SU-DHL-6 (cell line): ENCODE measurements around the gene NTSR1.

ENCODE experiments used
- H2AFZ ChIP-seq: fragments of 200-600 bp; sonication (generic); 2 replicates; pipeline ENCODE4 v1.6.1; 2014; ENCODE audit warnings: low read depth, mild to moderate bottlenecking, moderate library complexity, mixed read lengths, antibody characterized with exemption, low read length; ENCODE audit not compliant: severe bottlenecking
- H3F3A ChIP-seq: fragments of 200-600 bp; shearing (Covaris generic); 2 replicates; pipeline ENCODE4 v1.6.0; 2016; ENCODE audit warnings: antibody characterized with exemption, mild to moderate bottlenecking; ENCODE audit not compliant: insufficient read depth
- H3K27ac ChIP-seq: fragments of 200-600 bp; sonication (generic); 2 replicates; pipeline ENCODE4 v1.5.1; 2016; ENCODE audit warnings: low read depth, mild to moderate bottlenecking, low read length, moderate library complexity, mixed read lengths
- H3K27me3 ChIP-seq: fragments of 200-600 bp; sonication (generic), shearing (Covaris generic); 2 replicates; pipeline ENCODE4 v1.6.0; 2014; ENCODE audit warnings: mild to moderate bottlenecking, low read length
- H3K36me3 ChIP-seq: fragments of 200-600 bp; sonication (generic); 2 replicates; pipeline ENCODE4 v1.6.1; 2014; ENCODE audit warnings: mild to moderate bottlenecking, low read length, mixed read lengths
- H3K4me2 ChIP-seq: fragments of 300-600, 200-600 bp; shearing (Covaris generic), sonication (generic); 2 replicates; pipeline ENCODE4 v1.6.0; 2014; ENCODE audit warnings: low read length, low read depth, mild to moderate bottlenecking; ENCODE audit not compliant: poor library complexity, severe bottlenecking
- H3K4me3 ChIP-seq: fragments of 200-600 bp; sonication (generic); 2 replicates; pipeline ENCODE4 v1.5.1; 2014; ENCODE audit warnings: antibody characterized with exemption, low read length, mild to moderate bottlenecking, mixed read lengths; ENCODE audit not compliant: insufficient read depth, poor library complexity, severe bottlenecking
- H3K79me2 ChIP-seq: fragments of 200-600 bp; sonication (generic); 2 replicates; pipeline ENCODE4 v1.6.1; 2014; ENCODE audit warnings: mild to moderate bottlenecking, low read length, moderate library complexity; ENCODE audit not compliant: insufficient read depth
- H3K9ac ChIP-seq: fragments of 200-600 bp; sonication (generic); 2 replicates; pipeline ENCODE4 v1.7.0; 2014; ENCODE audit warnings: mild to moderate bottlenecking, low read length
- H3K9me2 ChIP-seq: fragments of 200-600 bp; sonication (generic); replicated peaks from 2 replicates; pipeline ENCODE4 v1.6.1; 2014; ENCODE audit warnings: low read length; ENCODE audit not compliant: insufficient read depth
- H3K9me3 ChIP-seq: fragments of 200-600 bp; sonication (generic); 2 replicates; pipeline ENCODE4 v1.6.1; 2014; ENCODE audit warnings: low read length, mixed read lengths; ENCODE audit not compliant: insufficient read depth
- H4K20me1 ChIP-seq: fragments of 200-600 bp; sonication (generic); 2 replicates; pipeline ENCODE4 v1.6.1; 2014; ENCODE audit warnings: low read depth, mild to moderate bottlenecking, antibody characterized with exemption, low read length, moderate library complexity, mixed read lengths
- EZH2phosphoT487 ChIP-seq: fragments of 200-600 bp; sonication (generic), shearing (Covaris generic); conservative IDR thresholded peaks from 2 replicates; pipeline ENCODE4 v1.6.1; 2018; ENCODE audit warnings: mild to moderate bottlenecking, antibody characterized with exemption, low read length, moderate library complexity, mixed read lengths
- TF ChIP-seq, protein P1 (sequence below): fragments of 200-600 bp; sonication (generic); IDR thresholded peaks from one replicate; pipeline ENCODE4 v1.5.1; 2017; ENCODE audit warnings: antibody characterized with exemption, mild to moderate bottlenecking, low read length, moderate library complexity; ENCODE audit not compliant: insufficient read depth, poor library complexity, severe bottlenecking

NTSR1 gene

DNA sequence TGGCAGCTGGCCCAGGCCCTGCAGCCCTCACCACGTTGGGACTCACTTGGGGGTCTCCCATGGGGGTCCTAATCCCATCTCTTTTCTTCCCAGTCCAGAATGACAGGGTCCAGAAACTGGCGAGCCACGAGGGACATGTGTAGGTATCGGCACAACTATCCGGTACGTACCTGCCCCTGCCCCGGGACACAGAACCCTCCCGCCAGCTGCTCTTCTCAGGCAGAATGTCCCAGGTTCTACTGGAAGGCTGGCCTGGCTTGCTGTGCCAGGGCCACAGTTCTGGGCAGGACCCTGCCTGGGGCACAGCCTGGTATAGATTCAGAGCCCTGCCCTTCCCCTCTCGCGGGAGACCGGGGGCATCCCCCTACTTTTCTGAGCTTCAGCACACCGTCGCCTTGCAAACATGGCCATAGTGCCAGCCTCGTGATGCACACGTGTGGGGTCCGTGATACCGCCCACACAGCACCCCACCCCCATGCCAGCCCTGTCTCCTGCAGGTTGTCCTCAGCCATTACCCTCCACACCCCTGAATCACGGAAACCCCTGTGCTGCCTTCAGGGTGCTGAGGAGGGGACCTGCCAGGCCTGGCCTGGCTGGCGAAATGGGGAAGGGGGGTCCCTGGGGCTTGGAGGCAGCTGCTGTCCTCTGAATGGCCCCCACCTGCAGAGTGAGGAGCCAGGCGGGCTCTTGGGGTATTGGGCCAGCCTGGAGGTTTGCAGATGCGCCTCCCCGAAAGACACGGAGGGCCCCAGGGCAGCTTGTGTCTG is 99.0 kb downstream of the NTSR1 start:
- Histone ChIP-seq H4K20me1 (no peaks in the 10 kb centered on the region; the same call in 1 of the 2 replicates), H3K4me3 (no peak overlapping the region), H3K27ac (no peak overlapping the region), H3K36me3 (no peaks in the 10 kb centered on the region), H3K9me2 (no peaks in the 10 kb centered on the region), H3K79me2 (peaks cover 9% of the 10 kb centered on the region), H3K9me3 (no peaks in the 10 kb centered on the region), H3K27me3 (no peaks in the 10 kb centered on the region), H3F3A (peaks cover 10% of the 10 kb centered on the region), H3K9ac (no peak overlapping the region), H3K4me2 (no peak overlapping the region), H2AFZ (no peak overlapping the region)
- no peak for TF ChIP-seq EZH2phosphoT487
- TF ChIP-seq, protein P1, sequence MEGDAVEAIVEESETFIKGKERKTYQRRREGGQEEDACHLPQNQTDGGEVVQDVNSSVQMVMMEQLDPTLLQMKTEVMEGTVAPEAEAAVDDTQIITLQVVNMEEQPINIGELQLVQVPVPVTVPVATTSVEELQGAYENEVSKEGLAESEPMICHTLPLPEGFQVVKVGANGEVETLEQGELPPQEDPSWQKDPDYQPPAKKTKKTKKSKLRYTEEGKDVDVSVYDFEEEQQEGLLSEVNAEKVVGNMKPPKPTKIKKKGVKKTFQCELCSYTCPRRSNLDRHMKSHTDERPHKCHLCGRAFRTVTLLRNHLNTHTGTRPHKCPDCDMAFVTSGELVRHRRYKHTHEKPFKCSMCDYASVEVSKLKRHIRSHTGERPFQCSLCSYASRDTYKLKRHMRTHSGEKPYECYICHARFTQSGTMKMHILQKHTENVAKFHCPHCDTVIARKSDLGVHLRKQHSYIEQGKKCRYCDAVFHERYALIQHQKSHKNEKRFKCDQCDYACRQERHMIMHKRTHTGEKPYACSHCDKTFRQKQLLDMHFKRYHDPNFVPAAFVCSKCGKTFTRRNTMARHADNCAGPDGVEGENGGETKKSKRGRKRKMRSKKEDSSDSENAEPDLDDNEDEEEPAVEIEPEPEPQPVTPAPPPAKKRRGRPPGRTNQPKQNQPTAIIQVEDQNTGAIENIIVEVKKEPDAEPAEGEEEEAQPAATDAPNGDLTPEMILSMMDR: no peak

DNA sequence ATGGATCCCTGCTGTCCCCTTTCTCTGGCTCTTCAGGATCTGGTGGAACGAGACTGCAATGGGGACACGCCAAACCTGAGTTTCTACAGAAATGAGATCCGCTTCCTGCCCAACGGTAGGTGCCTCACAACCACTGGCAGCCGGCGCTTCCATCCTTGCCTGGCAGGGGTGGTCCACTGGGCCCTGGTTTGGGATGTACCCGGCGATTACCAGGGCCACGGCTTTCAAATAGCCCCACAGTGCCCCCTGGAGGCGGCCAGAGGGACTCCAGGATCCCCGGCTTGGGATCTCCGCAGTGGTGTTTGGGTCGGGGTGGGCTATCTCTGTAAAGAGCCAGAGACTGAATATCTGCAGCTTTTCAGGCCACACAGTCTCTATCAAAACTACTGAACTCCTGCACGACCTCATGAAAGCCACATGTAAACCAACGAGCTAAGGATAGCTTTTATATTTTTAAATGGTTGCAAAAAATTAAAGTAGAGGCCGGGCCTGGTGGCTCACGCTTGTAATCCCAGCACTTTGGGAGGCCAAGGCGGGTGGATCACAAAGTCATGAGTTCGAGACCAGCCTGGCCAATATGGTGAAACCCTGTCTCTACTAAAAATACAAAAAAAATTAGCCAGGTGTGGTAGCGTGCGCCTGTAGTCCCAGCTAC is 99.7 kb downstream of the NTSR1 start:
- Histone ChIP-seq H3K9me3 (no peaks in the 10 kb centered on the region), H3K79me2 (peaks cover 9% of the 10 kb centered on the region), H3K9ac (no peak overlapping the region), H2AFZ (no peak overlapping the region), H3K36me3 (no peaks in the 10 kb centered on the region), H3K9me2 (no peaks in the 10 kb centered on the region), H3K27me3 (no peaks in the 10 kb centered on the region), H3K4me3 (no peak overlapping the region), H4K20me1 (no peaks in the 10 kb centered on the region; the same call in 1 of the 2 replicates), H3K27ac (no peak overlapping the region), H3K4me2 (no peak overlapping the region), H3F3A (peaks cover 10% of the 10 kb centered on the region)
- TF ChIP-seq, protein P1: peak; percentile 89
- no peak for TF ChIP-seq EZH2phosphoT487

DNA sequence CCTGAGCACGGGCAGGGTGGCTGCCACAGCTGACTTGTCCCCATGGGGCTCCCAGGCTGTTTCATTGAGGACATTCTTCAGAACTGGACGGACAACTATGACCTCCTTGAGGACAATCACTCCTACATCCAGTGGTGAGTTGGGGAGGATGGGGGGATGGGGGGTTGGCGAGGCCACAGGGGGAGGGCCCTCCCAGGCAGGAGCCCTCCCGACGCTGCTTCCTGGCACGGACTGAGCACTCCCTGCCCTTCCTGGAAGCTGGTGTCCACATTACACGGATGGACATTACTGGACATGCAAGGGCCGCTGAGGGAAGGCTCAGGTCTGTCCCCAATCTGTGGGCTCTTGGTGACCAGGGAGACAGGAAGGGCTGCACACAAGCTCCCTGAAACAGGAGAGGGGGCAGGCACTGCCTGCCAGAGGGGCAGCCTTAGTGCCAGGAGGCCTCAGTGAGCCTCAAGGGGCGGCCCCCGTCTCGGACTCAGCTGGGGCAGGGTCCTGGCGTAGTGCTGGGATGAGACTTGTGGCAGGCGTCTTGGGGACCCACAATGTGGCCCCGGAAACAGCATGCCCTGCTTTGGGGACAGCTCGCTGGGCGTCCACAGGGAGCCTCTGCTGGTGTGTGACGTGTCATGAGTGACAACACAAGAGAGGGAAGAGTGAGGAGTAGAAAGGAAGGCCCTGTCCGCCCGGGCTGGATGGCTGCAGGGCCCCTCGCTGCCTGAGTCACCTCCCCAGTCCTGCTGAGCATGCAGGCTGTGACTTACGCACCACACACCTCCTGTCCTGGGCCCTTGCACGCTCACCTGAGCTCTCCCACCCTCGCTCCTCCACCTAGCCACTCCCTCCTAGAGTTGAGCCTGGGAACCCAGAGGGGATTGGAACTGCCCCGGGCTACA is 101.1 kb downstream of the NTSR1 start:
- H3K9me3 ChIP-seq: no peaks in the 10 kb centered on the region
- H2AFZ ChIP-seq: no peak overlapping the region
- H3K79me2 ChIP-seq: peaks cover 9% of the 10 kb centered on the region
- no peak for TF ChIP-seq EZH2phosphoT487
- TF ChIP-seq, protein P1: no peak
- no peaks in the 10 kb centered on the region for H3K27me3 ChIP-seq
- H3K27ac ChIP-seq: no peak overlapping the region
- no peak overlapping the region for H3K9ac ChIP-seq
- H3K4me2 ChIP-seq: no peak overlapping the region
- H3K36me3 ChIP-seq: no peaks in the 10 kb centered on the region
- H3K4me3 ChIP-seq: no peak overlapping the region
- no peaks in the 10 kb centered on the region for H3K9me2 ChIP-seq
- H4K20me1 ChIP-seq: no peaks in the 10 kb centered on the region; the same call in 1 of the 2 replicates
- H3F3A ChIP-seq: peaks cover 3% of the 10 kb centered on the region; the same call in 1 of the 2 replicates
